HepG2 (cell line): ENCODE results near the gene LAMB4. TPM values are rescaled to one million over a fixed set of nuclear protein-coding genes. Genes with fewer than 3 reads are reported as not detected.

ENCODE experiments used
- CEBPG ChIP-seq: IDR thresholded peaks from 2 replicates; pipeline ENCODE4 v1.6.1; 2016
- CHD2 ChIP-seq: IDR thresholded peaks from 2 replicates; pipeline ENCODE4 v1.6.1; 2011; ENCODE audit warnings: low read depth, low read length, improper control_type of control experiment
- ELF4 ChIP-seq: sonication (generic); formaldehyde crosslinking; IDR thresholded peaks from 2 replicates; pipeline ENCODE4 v1.5.0; 2020; ENCODE audit warnings: missing genetic modification reagents, mild to moderate bottlenecking, moderate library complexity, borderline replicate concordance
- FOXP1 ChIP-seq, 2 experiments: fragments of 450-650 bp in 1 of 2; IDR thresholded peaks; 2 replicates each; pipeline ENCODE4 v1.6.1; 2017 to 2018; ENCODE audit warnings: antibody characterized with exemption in 1 of 2
- IRF2 ChIP-seq: IDR thresholded peaks from 2 replicates; pipeline ENCODE4 v1.6.1; 2018; ENCODE audit warnings: missing genetic modification reagents, missing compliant biosample characterization
- KDM5A ChIP-seq: fragments of 200-600 bp; sonication (generic); IDR thresholded peaks from 2 replicates; pipeline ENCODE4 v1.7.0; 2018; ENCODE audit warnings: antibody characterized with exemption, mild to moderate bottlenecking, low read length, borderline replicate concordance
- PPARG ChIP-seq: conservative IDR thresholded peaks from 2 replicates; pipeline ENCODE4 v1.6.1; 2016; ENCODE audit warnings: missing biosample characterization, missing genetic modification reagents
- RXRB ChIP-seq: IDR thresholded peaks from 2 replicates; pipeline ENCODE4 v1.6.1; 2016; ENCODE audit warnings: borderline replicate concordance, missing genetic modification reagents, missing compliant biosample characterization
- SYNCRIP ChIP-seq: fragments of 200-400 bp; formaldehyde crosslinking; IDR thresholded peaks from 2 replicates; pipeline ENCODE4 v1.6.1; 2018; ENCODE audit warnings: mild to moderate bottlenecking, low read depth, low read length; ENCODE audit not compliant: insufficient read depth
- ZMYM2 ChIP-seq: sonication (generic); formaldehyde crosslinking; IDR thresholded peaks from 2 replicates; pipeline ENCODE4 v1.8.0; 2022; ENCODE audit warnings: mild to moderate bottlenecking, missing genetic modification reagents
- ZMYM3 ChIP-seq: sonication (generic); formaldehyde crosslinking; IDR thresholded peaks from 2 replicates; pipeline ENCODE4 v1.5.1; 2020; ENCODE audit warnings: mild to moderate bottlenecking, missing genetic modification reagents
- ZNF33A ChIP-seq: sonication (generic); formaldehyde crosslinking; IDR thresholded peaks from 2 replicates; pipeline ENCODE4 v1.5.1; 2020; ENCODE audit warnings: missing genetic modification reagents, mild to moderate bottlenecking, moderate library complexity, borderline replicate concordance
- ZNF468 ChIP-seq: sonication (generic); formaldehyde crosslinking; IDR thresholded peaks from 2 replicates; pipeline ENCODE4 v1.8.0; 2022; ENCODE audit warnings: mild to moderate bottlenecking, moderate library complexity, missing genetic modification reagents
- ZNF543 ChIP-seq: sonication (generic); formaldehyde crosslinking; IDR thresholded peaks from 2 replicates; pipeline ENCODE4 v1.4.0; 2020; ENCODE audit warnings: mild to moderate bottlenecking, missing genetic modification reagents
- ZNF629 ChIP-seq: sonication (generic); formaldehyde crosslinking; conservative IDR thresholded peaks from 2 replicates; pipeline ENCODE4 v1.5.0; 2020; ENCODE audit warnings: missing genetic modification reagents
- ZNF660 ChIP-seq: sonication (generic); formaldehyde crosslinking; IDR thresholded peaks from 2 replicates; pipeline ENCODE4 v1.5.1; 2020; ENCODE audit warnings: mild to moderate bottlenecking, low read depth, missing genetic modification reagents, borderline replicate concordance
- polyA plus RNA-seq, 8 experiments: library from polyadenylated mRNA; depleted of rRNA in 3 of 8; stranded (reverse) in 7 of 8; unstranded in 1 of 8; fragments of >200 nt; fragmentation: Illumina TruSeq in 4 of 8; extraction: Trizol in 4 of 8; gene quantifications; 2 replicates each; pipeline versions ENCODE4 v1.2.1 to v1.2.3, GENCODE V29; 2011 to 2016; ENCODE audit warnings: low read depth in 4 of 8, missing spikeins in 1 of 8, mixed read lengths in 1 of 8; ENCODE audit not compliant: insufficient read depth in 1 of 8
- total RNA-seq, 5 experiments: library from RNA; depleted of rRNA; stranded (reverse); fragments of >200 nt; fragmentation: Illumina TruSeq; extraction: Trizol; gene quantifications; 2 replicates each; pipeline ENCODE4 v1.2.3, GENCODE V29; 2016; ENCODE audit warnings: low read depth in 1 of 5
- TF ChIP-seq, protein P1 (sequence below), 2 experiments: sonication (generic) in 1 of 2; formaldehyde crosslinking in 1 of 2; IDR thresholded peaks; 2 replicates each; pipeline versions ENCODE4 v1.4.0 to v1.6.1; 2016 to 2020; ENCODE audit warnings: borderline replicate concordance in 1 of 2, low read depth in 1 of 2, mild to moderate bottlenecking in 1 of 2, missing genetic modification reagents in 1 of 2
- TF ChIP-seq, protein P2 (sequence below): sonication (generic); IDR thresholded peaks from 2 replicates; pipeline ENCODE4 v1.6.1; 2016; ENCODE audit warnings: low read depth, borderline replicate concordance
- TF ChIP-seq, protein P3 (sequence below): fragments of 450-650 bp; IDR thresholded peaks from 2 replicates; pipeline ENCODE4 v1.6.1; 2017
- TF ChIP-seq, protein P4 (sequence below): IDR thresholded peaks from 2 replicates; pipeline ENCODE4 v1.6.1; 2012; ENCODE audit warnings: low read depth, low read length, improper control_type of control experiment
- TF ChIP-seq, protein P5 (sequence below): sonication (generic); formaldehyde crosslinking; IDR thresholded peaks from 2 replicates; pipeline ENCODE4 v1.4.0; 2020; ENCODE audit warnings: mild to moderate bottlenecking, missing genetic modification reagents

LAMB4 gene
- total and polyA plus RNA-seq, 2 of the 13 experiments (the other 11 are each of a cell fraction or from before 2014, with no cell fraction given), result 0.05 TPM; not detected in 1

DNA sequence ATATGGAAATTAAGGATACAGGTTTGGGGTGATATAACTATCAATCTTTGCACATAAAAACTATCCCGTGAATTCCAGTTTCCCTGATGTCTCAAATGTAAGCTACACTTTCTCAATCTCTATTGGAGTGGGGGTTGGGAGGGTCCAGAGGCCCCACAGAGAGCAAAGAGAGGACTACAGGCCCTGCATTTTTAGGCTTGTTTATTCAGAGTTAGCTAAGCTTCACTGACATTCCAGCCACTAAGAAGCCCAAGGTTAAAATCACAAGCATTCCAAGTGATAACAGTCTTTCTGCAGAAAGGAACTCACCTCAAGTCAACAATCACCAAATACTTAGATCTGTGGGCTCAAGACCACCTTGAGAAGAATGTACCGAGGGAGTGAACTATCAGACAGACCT, 95.6 kb downstream of the LAMB4 start (continued):
- no peak for TF ChIP-seq ZNF629 (CRISPR knock-in tag)
- TF ChIP-seq, protein P1, sequence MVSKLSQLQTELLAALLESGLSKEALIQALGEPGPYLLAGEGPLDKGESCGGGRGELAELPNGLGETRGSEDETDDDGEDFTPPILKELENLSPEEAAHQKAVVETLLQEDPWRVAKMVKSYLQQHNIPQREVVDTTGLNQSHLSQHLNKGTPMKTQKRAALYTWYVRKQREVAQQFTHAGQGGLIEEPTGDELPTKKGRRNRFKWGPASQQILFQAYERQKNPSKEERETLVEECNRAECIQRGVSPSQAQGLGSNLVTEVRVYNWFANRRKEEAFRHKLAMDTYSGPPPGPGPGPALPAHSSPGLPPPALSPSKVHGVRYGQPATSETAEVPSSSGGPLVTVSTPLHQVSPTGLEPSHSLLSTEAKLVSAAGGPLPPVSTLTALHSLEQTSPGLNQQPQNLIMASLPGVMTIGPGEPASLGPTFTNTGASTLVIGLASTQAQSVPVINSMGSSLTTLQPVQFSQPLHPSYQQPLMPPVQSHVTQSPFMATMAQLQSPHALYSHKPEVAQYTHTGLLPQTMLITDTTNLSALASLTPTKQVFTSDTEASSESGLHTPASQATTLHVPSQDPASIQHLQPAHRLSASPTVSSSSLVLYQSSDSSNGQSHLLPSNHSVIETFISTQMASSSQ (IDR thresholded peaks at IDR 0.05; ENCODE audit: low read depth), result peak; percentile 44; the same call in 1 of the 2 replicates
- TF ChIP-seq, protein P1 (CRISPR knock-in tag; IDR thresholded peaks at IDR 0.05; ENCODE audit: borderline replicate concordance), result peak; percentile 61; the same call in 1 of the 2 replicates
- no peak for TF ChIP-seq ZNF543 (CRISPR knock-in tag)
- no peak for TF ChIP-seq ZNF468
- peak; percentile 54; the same call in 1 of the 2 replicates for TF ChIP-seq IRF2 (CRISPR knock-in tag)
- TF ChIP-seq FOXP1 (IDR thresholded peaks at IDR 0.05), result no peak
- TF ChIP-seq FOXP1 (CRISPR knock-in tag; IDR thresholded peaks at IDR 0.05), result peak; percentile 76
- TF ChIP-seq, protein P2, sequence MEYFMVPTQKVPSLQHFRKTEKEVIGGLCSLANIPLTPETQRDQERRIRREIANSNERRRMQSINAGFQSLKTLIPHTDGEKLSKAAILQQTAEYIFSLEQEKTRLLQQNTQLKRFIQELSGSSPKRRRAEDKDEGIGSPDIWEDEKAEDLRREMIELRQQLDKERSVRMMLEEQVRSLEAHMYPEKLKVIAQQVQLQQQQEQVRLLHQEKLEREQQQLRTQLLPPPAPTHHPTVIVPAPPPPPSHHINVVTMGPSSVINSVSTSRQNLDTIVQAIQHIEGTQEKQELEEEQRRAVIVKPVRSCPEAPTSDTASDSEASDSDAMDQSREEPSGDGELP, result 0 out of 2 replicates have a peak, but pooled peaks have one; percentile 12
- no peak for TF ChIP-seq ZNF33A
- TF ChIP-seq, protein P3, sequence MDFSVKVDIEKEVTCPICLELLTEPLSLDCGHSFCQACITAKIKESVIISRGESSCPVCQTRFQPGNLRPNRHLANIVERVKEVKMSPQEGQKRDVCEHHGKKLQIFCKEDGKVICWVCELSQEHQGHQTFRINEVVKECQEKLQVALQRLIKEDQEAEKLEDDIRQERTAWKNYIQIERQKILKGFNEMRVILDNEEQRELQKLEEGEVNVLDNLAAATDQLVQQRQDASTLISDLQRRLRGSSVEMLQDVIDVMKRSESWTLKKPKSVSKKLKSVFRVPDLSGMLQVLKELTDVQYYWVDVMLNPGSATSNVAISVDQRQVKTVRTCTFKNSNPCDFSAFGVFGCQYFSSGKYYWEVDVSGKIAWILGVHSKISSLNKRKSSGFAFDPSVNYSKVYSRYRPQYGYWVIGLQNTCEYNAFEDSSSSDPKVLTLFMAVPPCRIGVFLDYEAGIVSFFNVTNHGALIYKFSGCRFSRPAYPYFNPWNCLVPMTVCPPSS, result no peak
- TF ChIP-seq ELF4 (CRISPR knock-in tag), result no peak
- TF ChIP-seq, protein P4, sequence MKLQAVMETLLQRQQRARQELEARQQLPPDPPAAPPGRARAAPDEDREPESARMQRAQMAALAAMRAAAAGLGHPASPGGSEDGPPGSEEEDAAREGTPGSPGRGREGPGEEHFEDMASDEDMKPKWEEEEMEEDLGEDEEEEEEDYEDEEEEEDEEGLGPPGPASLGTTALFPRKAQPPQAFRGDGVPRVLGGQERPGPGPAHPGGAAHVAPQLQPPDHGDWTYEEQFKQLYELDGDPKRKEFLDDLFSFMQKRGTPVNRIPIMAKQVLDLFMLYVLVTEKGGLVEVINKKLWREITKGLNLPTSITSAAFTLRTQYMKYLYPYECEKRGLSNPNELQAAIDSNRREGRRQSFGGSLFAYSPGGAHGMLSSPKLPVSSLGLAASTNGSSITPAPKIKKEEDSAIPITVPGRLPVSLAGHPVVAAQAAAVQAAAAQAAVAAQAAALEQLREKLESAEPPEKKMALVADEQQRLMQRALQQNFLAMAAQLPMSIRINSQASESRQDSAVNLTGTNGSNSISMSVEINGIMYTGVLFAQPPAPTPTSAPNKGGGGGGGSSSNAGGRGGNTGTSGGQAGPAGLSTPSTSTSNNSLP, result 0 out of 2 replicates have a peak, but pooled peaks have one; percentile 33
- TF ChIP-seq ZNF660 (CRISPR knock-in tag), result no peak
- TF ChIP-seq ZMYM2 (CRISPR knock-in tag), result no peak
- peak; percentile 73 for TF ChIP-seq CEBPG
- TF ChIP-seq SYNCRIP, result no peak
- no peak for TF ChIP-seq ZMYM3 (CRISPR knock-in tag)
- peak; percentile 60; the same call in 1 of the 2 replicates for TF ChIP-seq CHD2
- TF ChIP-seq, protein P5, sequence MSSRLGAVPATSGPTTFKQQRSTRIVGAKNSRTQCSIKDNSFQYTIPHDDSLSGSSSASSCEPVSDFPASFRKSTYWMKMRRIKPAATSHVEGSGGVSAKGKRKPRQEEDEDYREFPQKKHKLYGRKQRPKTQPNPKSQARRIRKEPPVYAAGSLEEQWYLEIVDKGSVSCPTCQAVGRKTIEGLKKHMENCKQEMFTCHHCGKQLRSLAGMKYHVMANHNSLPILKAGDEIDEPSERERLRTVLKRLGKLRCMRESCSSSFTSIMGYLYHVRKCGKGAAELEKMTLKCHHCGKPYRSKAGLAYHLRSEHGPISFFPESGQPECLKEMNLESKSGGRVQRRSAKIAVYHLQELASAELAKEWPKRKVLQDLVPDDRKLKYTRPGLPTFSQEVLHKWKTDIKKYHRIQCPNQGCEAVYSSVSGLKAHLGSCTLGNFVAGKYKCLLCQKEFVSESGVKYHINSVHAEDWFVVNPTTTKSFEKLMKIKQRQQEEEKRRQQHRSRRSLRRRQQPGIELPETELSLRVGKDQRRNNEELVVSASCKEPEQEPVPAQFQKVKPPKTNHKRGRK (CRISPR knock-in tag), result no peak
- peak; percentile 49; the same call in 1 of the 2 replicates for TF ChIP-seq RXRB (CRISPR knock-in tag)
- TF ChIP-seq PPARG (CRISPR knock-in tag), result peak; percentile 70
- no peak for TF ChIP-seq KDM5A
